Inferior parietal cortex (tissue), 1 donor: ENCODE measurements around the gene TERT.

Experiments
- DNase-seq: peaks from one replicate; pipeline ENCODE4 v3.0.0-alpha.2; 2016; ENCODE audit errors: extremely low spot score

TERT gene

DNA sequence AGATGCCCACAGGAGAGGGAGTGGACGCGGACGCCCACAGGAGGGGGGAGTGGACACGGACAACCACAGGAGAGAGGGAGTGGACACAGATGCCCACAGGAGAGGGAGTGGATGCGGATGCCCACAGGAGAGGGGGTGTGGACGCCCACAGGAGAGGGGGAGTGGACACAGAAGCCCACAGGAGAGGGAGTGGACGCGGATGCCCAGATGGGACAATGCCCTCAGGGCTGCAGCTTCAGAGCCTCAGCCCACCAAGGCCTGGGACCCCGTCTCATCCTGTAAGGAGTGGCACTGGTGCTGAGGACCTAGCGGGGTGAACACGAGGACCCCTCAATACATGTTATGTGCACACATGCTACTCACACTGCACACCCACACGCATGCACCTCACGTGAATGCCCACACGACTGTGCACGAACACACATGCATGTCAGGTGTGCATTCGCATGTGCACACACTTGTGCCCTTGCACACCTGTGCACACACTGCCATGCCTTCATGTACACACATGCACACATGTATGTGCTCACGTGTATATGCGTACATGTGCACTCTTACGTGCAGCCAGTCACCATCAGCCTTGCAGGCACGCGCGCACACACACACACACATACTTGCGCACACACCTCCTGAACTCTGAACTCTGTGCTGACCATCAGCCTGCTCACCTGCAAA lies 34.9 kb downstream of the TERT start:
- DNase-seq = no peak

DNA sequence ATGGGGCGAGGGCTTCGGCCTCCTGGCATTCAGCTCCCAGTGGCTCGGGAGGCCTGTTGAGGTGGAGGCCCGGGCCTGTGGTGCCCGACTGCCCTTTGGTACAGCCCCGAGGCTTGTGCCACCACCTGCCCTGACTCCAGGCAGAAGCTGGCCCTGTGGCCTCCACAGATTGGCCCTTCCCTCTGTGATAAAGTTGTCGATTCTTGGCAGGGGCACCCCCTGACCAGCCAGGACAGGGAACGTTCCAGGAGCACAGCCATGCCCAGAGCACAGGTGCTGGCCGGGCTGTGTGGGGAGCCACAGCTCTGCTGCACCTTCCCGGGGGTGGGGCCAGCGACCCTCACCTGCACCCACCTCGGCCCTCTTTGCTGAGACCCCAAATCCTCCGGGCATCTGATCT lies 37.0 kb downstream of the TERT start:
- no peak for DNase-seq

DNA sequence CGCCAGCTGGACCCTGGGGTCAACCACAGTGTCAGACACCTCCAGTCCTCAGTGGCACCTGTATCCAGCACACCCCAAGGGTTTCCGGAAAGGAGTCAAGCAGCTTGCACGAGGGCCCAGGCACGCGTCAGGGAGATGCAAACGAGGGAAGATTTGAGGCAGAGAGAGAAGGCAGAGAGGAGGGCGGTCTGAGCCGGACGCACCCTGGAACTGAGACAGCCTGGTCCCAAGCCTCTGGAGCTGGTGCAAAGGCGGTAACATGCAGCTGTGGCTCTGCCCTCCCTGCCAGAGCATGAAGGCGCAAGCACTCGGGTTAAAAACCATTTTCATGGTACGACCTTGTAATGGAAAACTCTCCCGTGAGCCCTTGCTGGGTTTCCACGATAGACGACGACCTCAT lies 37.5 kb downstream of the TERT start:
- no peak for DNase-seq

DNA sequence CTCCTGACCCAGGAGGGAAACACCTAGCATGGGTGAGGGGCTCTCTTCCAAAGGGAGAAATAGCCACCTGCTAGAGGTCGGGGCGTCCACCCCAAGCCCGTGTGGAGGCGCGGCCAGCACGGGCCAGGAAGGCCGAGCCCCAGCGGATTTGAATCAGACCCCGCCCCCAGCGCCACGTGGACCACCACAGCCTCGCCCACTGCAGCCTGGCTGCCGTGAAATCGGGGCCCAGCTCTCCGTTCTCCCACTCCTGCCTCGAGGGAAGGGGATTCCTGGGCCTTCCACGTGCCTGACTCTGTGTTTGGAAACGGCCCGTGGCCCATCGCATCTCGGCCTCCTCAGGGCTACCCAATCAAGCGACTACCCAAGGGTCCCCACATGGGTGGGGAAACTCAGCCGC lies 38.1 kb downstream of the TERT start:
- no peak for DNase-seq

DNA sequence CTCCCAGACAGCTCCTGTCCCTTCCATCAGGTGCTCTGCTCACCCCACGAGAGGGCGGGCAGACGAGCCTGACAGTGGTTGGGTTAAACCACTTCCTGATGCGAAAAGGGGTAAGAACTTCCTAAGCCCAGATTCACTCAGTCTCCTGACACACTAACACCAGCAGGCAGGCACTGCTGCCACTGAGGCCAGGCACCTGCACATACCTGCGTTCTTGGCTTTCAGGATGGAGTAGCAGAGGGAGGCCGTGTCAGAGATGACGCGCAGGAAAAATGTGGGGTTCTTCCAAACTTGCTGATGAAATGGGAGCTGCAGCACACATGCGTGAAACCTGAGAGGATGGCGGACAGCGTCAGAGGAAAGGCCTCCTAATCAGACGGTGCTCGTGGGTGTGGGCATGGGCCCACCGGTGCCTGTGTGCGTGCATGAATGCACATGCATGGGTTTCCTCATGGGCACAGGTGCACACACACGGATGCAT lies 39.7 kb downstream of the TERT start:
- no peak for DNase-seq

DNA sequence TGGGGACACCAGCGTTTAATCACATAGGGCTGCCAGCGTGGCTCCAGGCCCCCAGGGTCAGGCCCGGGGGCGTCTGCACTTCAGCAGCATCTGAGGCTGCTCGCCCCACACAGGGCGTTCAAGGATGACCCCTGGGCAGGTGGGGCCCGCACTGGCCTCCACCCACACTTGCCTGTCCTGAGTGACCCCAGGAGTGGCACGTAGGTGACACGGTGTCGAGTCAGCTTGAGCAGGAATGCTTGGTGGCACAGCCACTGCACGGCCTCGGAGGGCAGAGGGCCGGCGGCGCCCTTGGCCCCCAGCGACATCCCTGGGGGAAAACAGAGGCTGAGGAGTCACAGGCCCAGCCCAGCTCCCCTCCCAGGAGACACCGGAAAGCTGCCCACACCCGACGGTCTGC lies 40.7 kb downstream of the TERT start:
- no peak for DNase-seq

DNA sequence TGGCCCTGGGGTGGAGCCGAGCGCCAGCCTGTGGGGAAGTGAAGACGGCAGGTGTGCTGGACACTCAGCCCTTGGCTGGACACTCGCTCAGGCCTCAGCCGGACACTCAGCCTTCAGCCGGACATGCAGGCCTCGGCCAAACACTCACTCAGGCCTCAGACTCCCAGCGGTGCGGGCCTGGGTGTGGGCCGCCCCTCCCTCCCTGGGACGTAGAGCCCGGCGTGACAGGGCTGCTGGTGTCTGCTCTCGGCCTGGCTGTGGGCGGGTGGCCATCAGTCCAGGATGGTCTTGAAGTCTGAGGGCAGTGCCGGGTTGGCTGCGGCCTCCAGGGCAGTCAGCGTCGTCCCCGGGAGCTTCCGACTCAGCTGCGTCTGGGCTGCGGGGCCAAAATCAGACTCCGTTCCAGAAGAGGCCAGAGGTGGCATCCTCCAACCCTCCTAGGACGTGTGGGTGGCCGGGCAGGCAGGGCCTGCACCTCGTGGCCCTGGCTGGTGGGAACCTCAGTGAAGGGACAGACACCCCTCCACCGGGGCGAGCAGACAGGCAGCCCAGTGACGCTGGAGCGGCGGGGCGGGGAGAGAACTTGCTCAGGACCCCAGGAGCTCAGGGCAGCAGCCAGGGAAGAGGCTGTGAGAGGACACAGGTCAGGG lies 41.3 kb downstream of the TERT start:
- DNase-seq = no peak

DNA sequence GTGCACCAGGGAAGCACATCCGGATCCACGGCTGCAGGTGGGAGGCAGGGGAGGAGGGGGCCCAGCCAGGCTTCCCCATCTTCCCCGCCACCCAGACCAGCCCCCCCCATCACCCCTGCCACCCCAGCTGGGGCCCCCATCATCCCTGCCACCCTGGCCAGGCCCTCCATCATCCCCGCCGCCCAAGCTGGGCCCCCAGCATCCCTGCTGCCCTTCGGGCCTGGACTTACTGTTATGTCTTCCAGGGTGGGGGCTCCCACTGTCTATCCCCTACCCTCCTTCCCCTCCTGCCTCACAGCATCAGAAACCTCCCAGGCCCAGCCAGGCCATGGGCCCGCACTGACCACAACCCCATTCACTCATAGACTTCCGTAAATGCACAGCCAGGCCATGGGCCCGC lies 42.2 kb downstream of the TERT start:
- DNase-seq = no peak

DNA sequence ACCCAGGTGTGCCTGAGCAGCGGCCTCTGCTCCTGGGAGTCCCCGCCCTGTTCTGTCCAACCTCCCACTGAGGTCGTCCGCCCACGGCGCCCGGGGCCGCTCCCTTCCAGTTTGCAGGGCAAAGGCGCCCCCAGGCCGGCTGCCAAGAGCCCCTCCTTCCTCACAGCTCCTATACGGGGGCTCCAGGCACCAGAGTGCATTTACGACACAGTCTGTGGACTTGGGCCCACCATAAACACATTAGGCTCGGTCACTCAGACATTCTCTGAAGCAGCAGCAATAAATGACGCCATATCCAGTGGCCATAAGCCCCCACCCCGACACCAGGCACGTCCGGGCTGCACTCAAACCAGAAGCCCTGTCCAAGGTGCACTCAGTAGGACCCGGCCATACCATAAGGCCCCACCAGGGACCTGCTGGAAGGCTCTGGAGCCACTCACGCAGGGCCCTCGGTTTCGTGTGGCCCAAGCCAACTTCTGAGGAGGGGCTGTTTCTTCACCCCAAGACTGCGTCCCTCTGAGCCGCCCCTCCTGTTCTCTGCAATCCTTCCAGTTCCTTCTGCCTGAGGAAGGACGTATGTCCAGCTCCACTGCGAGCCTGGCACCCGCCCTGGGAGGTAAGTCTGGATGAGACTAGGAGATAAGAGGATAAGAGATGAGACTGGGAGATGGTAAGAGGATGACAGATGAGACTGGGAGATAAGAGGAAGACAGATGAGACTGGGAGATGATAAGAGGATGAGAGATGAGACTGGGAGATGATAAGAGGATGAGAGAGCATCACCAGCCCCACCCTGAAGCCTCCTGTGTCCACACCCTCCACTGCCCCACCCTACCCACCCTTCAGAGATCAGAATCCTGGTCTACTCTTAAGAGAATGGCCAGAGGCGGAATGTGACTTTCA lies 42.9 kb downstream of the TERT start:
- no peak for DNase-seq

DNA sequence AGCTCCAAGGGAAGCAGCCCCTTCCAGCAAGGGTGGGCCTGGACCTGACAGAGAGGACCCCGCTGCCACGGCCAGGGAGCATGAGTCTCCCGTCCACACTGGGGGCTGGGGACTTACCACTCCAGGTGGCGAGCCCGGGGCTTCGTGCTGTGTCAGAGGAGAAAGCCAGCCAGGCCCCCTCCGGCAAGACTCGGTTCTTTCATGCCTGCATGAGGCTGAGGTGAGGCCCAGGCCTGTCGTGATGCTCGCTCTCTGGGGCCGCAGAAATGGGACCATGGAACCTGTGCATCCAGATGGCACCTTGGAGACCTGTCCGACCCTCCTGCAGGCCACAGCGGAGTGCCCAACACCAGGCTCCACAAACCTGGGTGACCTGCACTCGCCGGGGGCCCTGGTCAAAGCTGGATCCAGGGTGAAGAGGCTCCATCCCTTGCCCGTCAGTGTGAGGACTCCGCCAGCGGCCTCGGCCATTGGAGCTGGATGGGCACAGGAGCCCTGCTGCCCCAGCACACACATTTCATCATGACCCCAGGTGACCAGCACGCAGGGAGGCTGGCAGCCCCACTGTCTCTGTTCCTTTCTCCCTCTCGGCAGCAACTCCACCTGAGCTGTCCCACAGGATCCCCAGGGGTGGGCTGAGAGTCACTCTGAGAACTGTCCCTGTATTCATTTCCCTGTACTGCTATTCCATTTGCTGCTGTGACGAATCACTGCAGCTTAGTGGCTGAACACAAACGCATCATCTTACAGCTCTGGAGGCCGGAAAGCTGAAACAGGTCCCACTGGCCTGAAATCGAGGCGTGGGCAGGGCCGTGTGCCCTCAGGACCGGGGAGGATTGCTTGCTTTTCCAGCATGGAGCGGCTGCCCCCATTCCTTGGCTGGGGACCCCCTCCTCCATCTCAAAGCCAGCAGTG lies 45.2 kb downstream of the TERT start:
- DNase-seq = no peak

DNA sequence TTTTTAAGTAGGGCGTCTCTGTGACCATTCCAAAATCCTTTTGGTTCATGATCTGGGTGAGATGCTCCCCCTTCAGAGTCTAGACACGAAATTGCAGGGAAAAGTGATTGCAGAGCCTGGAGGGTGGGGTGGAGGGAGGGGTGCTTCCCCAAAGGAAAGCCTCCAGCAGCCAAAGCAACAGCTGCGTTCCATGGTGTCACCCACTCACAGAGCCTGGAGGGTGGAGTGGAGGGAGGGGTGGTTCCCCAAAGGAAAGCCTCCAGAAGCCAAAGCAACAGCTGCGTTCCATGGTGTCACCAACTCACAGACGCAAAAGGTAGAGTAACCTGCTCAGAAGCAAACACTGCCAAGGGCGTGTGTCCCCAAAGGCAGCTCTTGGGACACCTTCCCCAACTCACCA lies 47.1 kb downstream of the TERT start:
- DNase-seq = peak; percentile 16

DNA sequence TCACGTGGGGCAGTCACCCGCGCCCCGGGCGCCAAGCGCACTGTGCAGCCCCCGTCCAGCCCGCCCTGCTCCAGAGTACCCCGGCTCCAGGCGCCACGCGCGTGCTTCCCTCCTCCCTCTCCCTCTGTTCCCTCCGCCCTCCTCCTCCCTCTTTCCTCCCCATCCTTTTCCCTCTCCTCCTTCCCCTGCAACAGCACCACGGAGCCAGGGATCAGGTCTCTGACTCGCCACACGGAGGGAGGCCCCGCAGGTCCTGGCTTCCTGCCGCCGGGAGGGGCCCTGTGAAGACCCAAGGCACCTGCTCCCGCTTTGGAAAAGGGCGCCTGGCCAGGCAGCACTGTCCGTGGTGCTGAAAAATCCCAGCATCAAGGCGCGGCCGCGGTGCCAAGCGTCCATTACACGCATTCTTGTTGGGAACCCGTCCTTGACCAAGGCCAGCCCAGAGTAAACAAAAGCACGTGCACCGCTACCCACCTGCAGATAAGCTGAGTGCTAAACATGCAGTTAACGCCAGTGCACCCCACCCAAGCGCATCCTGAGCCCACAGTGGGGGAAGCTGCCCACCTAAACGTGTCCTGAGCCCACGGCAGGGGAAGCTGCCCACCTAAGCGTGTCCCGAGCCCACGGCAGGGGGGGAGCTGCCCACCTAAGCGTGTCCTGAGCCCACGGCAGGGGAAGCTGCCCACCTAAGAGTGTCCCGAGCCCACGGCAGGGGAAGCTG lies 48.0 kb downstream of the TERT start:
- DNase-seq = no peak

DNA sequence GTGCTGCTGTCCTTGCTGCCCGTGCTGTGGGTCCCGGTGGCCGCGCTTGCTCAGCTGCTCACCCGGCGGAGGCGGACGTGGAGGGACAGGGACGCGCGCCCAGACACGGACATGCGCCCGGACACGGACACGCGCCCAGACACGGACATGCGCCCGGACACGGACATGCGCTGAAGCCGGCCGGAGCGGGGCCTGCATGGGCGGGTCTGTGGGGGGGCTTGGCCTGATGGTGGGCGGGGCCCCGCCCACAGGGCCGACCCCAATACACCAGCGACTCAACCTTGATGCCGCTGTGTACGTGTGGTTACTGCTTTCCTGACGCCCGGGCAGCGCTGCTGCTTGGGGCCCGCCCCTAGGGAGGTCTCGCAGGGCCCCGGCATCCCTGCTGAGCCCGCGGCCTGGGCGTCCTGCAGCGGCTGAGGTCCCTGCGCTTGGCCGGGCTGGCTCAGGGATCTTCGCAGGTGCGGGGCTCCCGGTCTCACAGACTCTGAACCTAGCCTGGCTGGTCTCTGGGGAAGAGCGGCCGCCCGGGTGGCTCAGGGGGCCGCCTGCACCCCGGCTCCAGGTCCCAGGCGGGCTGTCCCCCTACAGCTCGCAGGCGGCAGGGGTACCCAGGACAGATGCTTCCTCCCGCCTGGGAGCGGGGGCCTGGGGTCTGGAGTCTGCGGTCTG lies 48.8 kb downstream of the TERT start:
- DNase-seq = no peak

DNA sequence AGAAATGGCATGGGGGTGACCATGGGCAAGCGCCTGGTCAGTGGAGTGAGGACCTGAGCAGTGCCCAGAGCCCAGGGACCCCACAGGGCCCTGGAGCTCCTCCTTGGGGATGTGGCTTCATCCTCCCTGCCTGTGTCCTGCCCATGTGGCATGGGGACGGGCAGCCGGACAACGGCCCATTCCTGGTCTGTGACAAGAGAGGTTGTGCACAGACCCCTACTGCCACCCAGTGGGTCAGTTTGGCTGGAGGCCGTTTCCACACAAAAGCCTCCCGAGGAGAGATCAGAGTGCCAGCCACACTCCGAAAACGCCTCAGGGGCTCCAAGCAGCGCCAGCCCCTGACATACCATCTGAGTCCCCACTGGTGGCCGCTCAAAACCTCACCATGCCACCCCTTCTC lies 49.9 kb downstream of the TERT start:
- no peak for DNase-seq

DNA sequence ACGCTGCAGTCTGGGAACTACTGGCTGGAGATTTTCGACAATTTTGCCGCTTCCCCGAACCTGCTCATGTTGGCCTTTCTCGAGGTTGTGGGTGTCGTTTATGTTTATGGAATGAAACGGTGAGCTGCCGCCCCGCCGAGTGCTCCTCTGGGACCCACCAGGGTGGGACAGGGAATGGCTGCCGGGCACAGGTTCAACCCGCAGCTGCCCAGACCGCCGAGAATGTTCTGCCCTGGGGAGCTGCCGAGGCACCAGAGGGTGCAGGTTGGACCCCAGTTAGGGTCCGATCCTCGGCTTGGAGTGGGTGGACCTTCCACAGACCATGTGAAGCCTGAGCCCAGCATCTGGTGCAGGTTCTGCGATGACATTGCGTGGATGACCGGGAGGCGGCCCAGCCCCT lies 50.6 kb downstream of the TERT start:
- DNase-seq = no peak

DNA sequence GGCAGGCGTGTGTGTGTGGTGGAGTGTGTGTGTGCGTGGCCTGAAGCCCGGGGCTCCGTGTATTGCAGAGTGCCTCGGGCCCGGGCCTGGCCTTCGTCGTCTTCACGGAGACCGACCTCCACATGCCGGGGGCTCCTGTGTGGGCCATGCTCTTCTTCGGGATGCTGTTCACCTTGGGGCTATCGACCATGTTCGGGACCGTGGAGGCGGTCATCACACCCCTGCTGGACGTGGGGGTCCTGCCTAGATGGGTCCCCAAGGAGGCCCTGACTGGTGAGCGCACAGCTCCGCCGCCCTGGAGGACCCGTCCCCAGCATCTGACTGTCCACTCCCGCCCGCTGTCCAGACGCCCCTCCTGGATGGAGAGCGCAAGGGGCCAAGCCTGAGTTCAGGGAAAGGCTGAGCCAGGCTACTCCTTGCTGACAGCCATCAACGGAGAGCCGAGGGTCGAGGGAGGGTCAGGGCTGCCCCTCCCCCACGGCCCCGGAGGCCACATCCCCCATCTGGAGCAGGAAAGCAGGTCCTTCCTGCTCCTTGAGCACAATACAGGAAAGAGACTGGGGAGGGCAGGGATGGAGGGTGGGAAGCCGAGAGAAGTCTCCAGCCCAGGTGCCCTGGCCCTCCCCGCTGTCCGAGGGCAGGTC lies 51.3 kb downstream of the TERT start:
- no peak for DNase-seq

DNA sequence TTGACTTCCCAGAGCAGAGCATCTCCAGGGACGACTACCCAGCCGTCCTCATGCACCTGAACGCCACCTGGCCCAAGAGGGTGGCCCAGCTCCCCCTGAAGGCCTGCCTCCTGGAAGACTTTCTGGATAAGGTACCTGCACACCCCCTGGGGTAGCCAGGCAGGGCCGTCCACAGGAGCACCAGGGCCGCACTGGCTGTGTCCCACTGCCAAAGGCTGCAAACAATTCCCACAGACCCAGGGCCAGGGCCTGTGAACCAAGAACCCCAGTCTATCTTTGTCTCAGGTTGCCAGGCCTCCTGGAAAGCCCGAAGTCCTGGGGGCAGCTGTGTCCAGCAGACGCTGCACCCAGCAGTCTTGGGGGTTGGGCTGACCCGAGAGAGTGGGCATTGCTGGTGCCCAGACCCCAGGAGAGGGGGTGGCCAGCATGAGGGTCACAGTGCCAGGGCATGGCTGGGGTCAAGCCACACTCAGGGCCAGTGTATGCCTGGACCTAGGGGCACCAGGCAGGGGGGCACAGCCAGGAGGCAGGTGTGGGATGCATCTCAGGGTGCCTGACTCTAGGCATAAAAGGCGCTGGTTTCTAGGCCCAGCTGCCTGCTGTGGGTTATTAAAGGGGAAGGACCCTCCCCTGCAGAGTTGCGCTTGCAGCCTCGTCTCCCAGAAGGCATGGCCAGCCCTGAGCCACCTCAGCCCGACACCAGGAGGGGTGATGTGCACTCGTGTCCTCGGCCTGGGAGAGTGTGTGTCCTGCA lies 52.0 kb downstream of the TERT start:
- no peak for DNase-seq

DNA sequence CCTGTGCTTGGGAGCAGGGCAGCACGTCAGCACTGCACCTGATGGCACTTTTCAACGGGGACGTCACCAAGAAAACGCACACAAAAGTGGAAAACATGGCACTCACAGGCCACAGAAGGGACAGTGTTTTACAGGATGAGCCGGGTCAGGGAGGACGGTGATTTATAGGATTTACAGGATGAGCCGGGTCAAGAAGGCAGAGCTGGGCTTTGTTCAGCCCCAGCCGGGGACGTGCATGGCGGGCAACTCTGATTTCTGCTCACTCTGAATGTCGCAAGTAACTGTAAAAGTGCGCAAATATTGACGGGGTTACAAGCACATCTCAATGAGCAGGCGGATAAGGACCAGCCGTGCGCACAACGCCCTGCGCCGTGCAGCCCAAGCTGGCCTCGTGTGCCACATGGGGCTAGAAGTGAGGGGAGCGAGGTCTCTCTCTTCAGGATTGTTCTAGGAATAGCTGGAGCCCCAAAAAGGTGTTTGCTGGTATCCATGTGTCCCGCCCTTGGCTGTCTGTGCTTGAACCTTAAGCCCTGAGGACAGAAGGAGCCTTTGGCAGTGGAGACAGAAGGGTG lies 53.3 kb downstream of the TERT start:
- DNase-seq = no peak
